ENCODE measurements around the gene CMKLR1.

CMKLR1 gene

GRCh38 chr12:108363565-108363964, 24.5 kb upstream of the CMKLR1 start:
- no peak overlapping the region for H3K4me3 ChIP-seq (ENCODE audit: low read length)
- DNase-seq (ENCODE audit: low read depth), result no peak
- TF ChIP-seq CTCF (conservative IDR thresholded peaks at IDR 0.05; ENCODE audit: low read depth, low read length), result no peak

- TF ChIP-seq CTCF (conservative IDR thresholded peaks at IDR 0.05; ENCODE audit: low read depth, low read length), result no peak
- DNase-seq (ENCODE audit: low read depth), result no peak
These were observed 24.1 kb upstream of the CMKLR1 start for GRCh38 chr12:108363165-108363564.

GRCh38 chr12:108361606-108362005, 22.5 kb upstream of the CMKLR1 start:
- DNase-seq (ENCODE audit: low read depth), result no peak
- H3K4me3 ChIP-seq (ENCODE audit: low read length), result no peak overlapping the region
- TF ChIP-seq CTCF (conservative IDR thresholded peaks at IDR 0.05; ENCODE audit: low read depth, low read length), result no peak

More at GRCh38 chr12:108363165-108363564, 24.1 kb upstream of the CMKLR1 start:
- H3K4me3 ChIP-seq (ENCODE audit: low read length), result no peak overlapping the region

GRCh38 chr12:108360487-108360886, 21.4 kb upstream of the CMKLR1 start:
- DNase-seq (ENCODE audit: low read depth), result no peak
- no peak overlapping the region for H3K4me3 ChIP-seq (ENCODE audit: low read length)
- TF ChIP-seq CTCF (conservative IDR thresholded peaks at IDR 0.05; ENCODE audit: low read depth, low read length), result no peak

GRCh38 chr12:108360057-108360456, 20.9 kb upstream of the CMKLR1 start:
- no peak overlapping the region for H3K4me3 ChIP-seq (ENCODE audit: low read length)
- TF ChIP-seq CTCF (conservative IDR thresholded peaks at IDR 0.05; ENCODE audit: low read depth, low read length), result no peak
- no peak for DNase-seq (ENCODE audit: low read depth)

- TF ChIP-seq CTCF (conservative IDR thresholded peaks at IDR 0.05; ENCODE audit: low read depth, low read length), result no peak
- H3K4me3 ChIP-seq (ENCODE audit: low read length), result no peak overlapping the region
- DNase-seq (ENCODE audit: low read depth), result no peak
These were observed 19.5 kb upstream of the CMKLR1 start for GRCh38 chr12:108358580-108358965.

- no peak for DNase-seq (ENCODE audit: low read depth)
- no peak overlapping the region for H3K4me3 ChIP-seq (ENCODE audit: low read length)
- no peak for TF ChIP-seq CTCF (conservative IDR thresholded peaks at IDR 0.05; ENCODE audit: low read depth, low read length)
These were observed 18.9 kb upstream of the CMKLR1 start for GRCh38 chr12:108357834-108358579.
